Choroid plexus epithelial cell (primary cell): ENCODE data around the gene SKAP1.

Source experiments
- DNase-seq: peaks from one replicate; pipeline ENCODE4 v3.0.0-alpha.2; 2010; ENCODE audit warnings: low read depth
- H3K4me3 ChIP-seq: 2 replicates; pipeline ENCODE4 v1.5.1; 2011; ENCODE audit warnings: low read depth, mild to moderate bottlenecking, control low read depth, low read length, moderate library complexity
- CTCF ChIP-seq: conservative IDR thresholded peaks from 2 replicates; pipeline ENCODE4 v1.5.1; 2011; ENCODE audit warnings: low read depth, mild to moderate bottlenecking, control low read depth, inconsistent platforms, low read length, moderate library complexity

Gene SKAP1

GRCh38 chr17:48176471-48176855, 253.6 kb downstream of the SKAP1 start:
- DNase-seq = no peak
- TF ChIP-seq CTCF = no peak
- no peak overlapping the region for H3K4me3 ChIP-seq

- H3K4me3 ChIP-seq = no peak overlapping the region
- no peak for TF ChIP-seq CTCF
- peak; percentile 41 for DNase-seq
These were observed 254.1 kb downstream of the SKAP1 start for GRCh38 chr17:48175692-48176470.

- no peak overlapping the region for H3K4me3 ChIP-seq
- no peak for TF ChIP-seq CTCF
These were observed 255.0 kb downstream of the SKAP1 start for GRCh38 chr17:48174833-48175523.

GRCh38 chr17:48173191-48173984, 256.6 kb downstream of the SKAP1 start:
- no peak for TF ChIP-seq CTCF
- no peak for DNase-seq

More at GRCh38 chr17:48174833-48175523, 255.0 kb downstream of the SKAP1 start:
- DNase-seq = no peak

GRCh38 chr17:48169926-48170325, 260.1 kb downstream of the SKAP1 start:
- DNase-seq = no peak
- no peak for TF ChIP-seq CTCF
- H3K4me3 ChIP-seq = no peak overlapping the region

More at GRCh38 chr17:48173191-48173984, 256.6 kb downstream of the SKAP1 start:
- H3K4me3 ChIP-seq = no peak overlapping the region

- DNase-seq = peak; percentile 5
- peak; percentile 27 for TF ChIP-seq CTCF
- H3K4me3 ChIP-seq = no peak overlapping the region
These were observed 266.2 kb downstream of the SKAP1 start for GRCh38 chr17:48163809-48164208.
